Peyer's patch (tissue), 4 donors: Measurements from ENCODE around the gene NPSR1.

Experiments
- POLR2A ChIP-seq, 2 donors: fragments of 450-650 bp; IDR thresholded peaks; one replicate each; pipeline ENCODE4 v1.5.1; 2017; ENCODE audit warnings: antibody characterized with exemption in 2 of 2, mild to moderate bottlenecking in 2 of 2, moderate library complexity in 2 of 2
- TF ChIP-seq, protein P1 (sequence below), 6 experiments: fragments of 450-650 bp in 4 of 6; fragments of 200-600 bp in 2 of 6; sonication (generic) in 1 of 6; IDR thresholded peaks; one replicate each; pipeline ENCODE4 v1.5.1; 2017 to 2019; ENCODE audit warnings: antibody characterized with exemption in 6 of 6, mild to moderate bottlenecking in 3 of 6, moderate library complexity in 1 of 6

DNA sequence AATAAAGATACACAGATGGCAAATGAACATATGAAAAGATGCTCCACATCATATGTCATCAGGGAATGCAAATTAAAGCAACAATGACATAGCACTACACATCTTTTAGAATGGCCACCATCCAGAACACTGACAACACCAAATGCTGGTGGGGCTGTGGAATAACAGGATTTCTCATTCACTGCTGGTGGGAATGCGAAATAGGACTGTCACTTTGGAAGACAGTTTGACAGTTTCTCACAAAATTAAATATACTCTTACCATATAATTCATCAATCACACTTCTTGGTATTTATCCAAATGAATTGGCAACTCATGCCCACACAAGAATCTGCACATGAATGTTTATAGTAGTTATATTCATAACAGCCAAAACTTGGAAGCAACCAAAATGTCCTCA, 68.2 kb downstream of the NPSR1 start:
- TF ChIP-seq, protein P1, sequence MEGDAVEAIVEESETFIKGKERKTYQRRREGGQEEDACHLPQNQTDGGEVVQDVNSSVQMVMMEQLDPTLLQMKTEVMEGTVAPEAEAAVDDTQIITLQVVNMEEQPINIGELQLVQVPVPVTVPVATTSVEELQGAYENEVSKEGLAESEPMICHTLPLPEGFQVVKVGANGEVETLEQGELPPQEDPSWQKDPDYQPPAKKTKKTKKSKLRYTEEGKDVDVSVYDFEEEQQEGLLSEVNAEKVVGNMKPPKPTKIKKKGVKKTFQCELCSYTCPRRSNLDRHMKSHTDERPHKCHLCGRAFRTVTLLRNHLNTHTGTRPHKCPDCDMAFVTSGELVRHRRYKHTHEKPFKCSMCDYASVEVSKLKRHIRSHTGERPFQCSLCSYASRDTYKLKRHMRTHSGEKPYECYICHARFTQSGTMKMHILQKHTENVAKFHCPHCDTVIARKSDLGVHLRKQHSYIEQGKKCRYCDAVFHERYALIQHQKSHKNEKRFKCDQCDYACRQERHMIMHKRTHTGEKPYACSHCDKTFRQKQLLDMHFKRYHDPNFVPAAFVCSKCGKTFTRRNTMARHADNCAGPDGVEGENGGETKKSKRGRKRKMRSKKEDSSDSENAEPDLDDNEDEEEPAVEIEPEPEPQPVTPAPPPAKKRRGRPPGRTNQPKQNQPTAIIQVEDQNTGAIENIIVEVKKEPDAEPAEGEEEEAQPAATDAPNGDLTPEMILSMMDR (IDR thresholded peaks at IDR 0.05) = no peak
- TF ChIP-seq POLR2A (IDR thresholded peaks at IDR 0.05) = no peak
